Measurements from ENCODE around the gene EEF2.

Gene EEF2

DNA sequence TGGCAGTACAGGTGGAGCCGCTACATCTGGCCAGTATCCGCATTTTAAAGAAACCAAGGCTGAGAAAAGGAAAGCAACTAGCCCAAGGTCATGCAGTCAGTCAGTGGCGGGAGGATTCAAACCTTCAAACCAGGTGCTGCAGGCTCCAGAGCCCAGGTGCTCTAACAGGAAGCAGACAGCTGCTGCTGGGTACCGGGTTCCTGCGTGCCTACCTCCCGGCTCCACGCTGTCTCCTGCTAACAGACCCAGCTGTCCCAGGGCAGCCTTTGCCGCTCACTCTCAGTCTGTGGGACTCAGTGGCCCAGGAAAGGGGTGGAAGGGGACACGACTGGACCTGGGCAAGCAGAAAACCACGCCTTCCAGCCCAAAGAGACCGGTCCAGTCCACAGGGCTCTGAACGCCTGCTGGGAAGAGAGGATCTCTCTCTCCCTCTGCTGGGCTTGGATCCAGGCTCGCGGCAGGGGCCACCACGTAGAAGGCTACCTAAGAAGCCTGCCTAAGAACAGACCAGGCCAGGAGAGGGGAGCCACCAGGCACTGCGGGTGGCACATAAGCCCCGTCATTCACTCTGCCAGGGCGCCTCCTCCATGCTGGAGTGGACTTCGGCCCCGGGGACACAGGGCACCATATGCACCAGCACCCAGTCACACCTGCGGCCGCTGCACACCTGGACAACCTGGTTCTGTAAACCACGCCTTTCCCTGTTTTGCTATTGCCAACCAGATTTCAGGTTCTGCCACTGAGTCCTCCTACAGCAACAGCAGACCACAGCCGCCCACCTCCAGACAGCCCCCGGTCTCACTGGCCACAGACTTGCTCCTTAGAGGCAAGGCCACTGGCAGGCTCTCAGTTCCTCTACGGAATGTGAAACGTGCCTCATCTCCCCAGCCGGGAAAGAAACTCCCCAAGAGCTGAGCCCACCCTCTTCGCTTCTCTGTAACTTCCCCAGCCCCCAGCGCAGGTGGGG is 18.9 kb downstream of the EEF2 start:
- TF ChIP-seq, protein P1, sequence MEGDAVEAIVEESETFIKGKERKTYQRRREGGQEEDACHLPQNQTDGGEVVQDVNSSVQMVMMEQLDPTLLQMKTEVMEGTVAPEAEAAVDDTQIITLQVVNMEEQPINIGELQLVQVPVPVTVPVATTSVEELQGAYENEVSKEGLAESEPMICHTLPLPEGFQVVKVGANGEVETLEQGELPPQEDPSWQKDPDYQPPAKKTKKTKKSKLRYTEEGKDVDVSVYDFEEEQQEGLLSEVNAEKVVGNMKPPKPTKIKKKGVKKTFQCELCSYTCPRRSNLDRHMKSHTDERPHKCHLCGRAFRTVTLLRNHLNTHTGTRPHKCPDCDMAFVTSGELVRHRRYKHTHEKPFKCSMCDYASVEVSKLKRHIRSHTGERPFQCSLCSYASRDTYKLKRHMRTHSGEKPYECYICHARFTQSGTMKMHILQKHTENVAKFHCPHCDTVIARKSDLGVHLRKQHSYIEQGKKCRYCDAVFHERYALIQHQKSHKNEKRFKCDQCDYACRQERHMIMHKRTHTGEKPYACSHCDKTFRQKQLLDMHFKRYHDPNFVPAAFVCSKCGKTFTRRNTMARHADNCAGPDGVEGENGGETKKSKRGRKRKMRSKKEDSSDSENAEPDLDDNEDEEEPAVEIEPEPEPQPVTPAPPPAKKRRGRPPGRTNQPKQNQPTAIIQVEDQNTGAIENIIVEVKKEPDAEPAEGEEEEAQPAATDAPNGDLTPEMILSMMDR (IDR thresholded peaks at IDR 0.05; ENCODE audit: poor library complexity, severe bottlenecking), result no peak
- Histone ChIP-seq H3K9me3 (ENCODE audit: severe bottlenecking) (no peaks in the 10 kb centered on the region), H3K36me3 (ENCODE audit: low read depth) (peaks cover 72% of the 10 kb centered on the region), H3K27ac (ENCODE audit: poor library complexity, severe bottlenecking) (no peak overlapping the region), H3K27me3 (ENCODE audit: insufficient read depth, poor library complexity, severe bottlenecking) (no peaks in the 10 kb centered on the region), H3K4me3 (ENCODE audit: severe bottlenecking) (no peak overlapping the region), H3K4me1 (ENCODE audit: insufficient read depth, poor library complexity, severe bottlenecking) (peaks cover 12% of the 10 kb centered on the region)
- no peak for DNase-seq (ENCODE audit: low spot score)
- no peak for ATAC-seq (ENCODE audit: low read depth)

DNA sequence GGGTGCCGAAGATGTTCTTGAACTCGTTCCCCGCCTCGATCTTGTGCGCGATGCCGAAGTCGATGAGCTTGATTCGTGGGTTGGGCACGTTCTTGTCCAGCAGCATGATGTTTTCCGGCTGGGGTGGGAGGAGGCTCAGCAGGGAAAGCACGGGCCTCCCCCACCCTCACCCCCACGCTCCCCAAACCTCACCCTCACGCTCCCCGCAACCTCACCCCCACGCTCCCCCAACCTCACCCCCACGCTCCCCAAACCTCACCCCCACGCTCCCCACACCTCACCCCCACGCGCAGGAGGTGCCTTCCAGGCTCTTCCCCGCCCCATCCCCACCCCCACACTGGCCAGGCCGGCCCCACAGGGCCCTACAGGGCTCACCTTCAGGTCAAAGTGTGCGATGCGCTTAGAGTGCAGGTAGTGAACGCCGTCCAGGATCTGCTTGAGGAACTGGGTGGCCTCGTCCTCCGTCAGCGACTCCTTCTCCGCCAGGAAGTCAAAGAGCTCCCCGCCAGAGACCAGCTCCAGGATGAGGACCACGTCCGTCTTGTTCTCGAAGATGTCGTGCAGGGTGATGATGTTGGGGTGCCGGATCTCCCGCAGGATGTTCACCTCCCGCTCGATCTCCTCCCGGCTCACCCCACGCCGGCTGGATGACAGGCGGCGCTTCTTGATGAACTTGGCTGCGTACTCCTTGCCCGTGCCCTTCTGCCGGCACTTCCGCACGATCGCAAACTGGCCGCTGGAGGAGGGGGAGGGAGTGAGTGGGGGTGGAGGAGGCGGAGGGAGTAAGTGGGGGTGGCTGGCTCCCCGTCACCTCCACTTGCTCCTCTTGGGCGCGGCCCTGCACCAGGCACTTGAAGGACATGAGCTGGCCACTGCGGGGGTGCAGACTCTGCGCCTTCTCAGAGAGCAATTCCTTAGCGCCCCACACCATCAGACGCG is 20.7 kb downstream of the EEF2 start:
- Histone ChIP-seq H3K4me1 (ENCODE audit: insufficient read depth, poor library complexity, severe bottlenecking) (peaks cover 12% of the 10 kb centered on the region), H3K4me3 (ENCODE audit: severe bottlenecking) (no peak overlapping the region), H3K27ac (ENCODE audit: poor library complexity, severe bottlenecking) (no peak overlapping the region), H3K36me3 (ENCODE audit: low read depth) (peaks cover 85% of the 10 kb centered on the region), H3K9me3 (ENCODE audit: severe bottlenecking) (no peaks in the 10 kb centered on the region), H3K27me3 (ENCODE audit: insufficient read depth, poor library complexity, severe bottlenecking) (no peaks in the 10 kb centered on the region)
- TF ChIP-seq, protein P1 (IDR thresholded peaks at IDR 0.05; ENCODE audit: poor library complexity, severe bottlenecking), result no peak
- DNase-seq (ENCODE audit: low spot score) (no peak), ATAC-seq (ENCODE audit: low read depth) (no peak)

DNA sequence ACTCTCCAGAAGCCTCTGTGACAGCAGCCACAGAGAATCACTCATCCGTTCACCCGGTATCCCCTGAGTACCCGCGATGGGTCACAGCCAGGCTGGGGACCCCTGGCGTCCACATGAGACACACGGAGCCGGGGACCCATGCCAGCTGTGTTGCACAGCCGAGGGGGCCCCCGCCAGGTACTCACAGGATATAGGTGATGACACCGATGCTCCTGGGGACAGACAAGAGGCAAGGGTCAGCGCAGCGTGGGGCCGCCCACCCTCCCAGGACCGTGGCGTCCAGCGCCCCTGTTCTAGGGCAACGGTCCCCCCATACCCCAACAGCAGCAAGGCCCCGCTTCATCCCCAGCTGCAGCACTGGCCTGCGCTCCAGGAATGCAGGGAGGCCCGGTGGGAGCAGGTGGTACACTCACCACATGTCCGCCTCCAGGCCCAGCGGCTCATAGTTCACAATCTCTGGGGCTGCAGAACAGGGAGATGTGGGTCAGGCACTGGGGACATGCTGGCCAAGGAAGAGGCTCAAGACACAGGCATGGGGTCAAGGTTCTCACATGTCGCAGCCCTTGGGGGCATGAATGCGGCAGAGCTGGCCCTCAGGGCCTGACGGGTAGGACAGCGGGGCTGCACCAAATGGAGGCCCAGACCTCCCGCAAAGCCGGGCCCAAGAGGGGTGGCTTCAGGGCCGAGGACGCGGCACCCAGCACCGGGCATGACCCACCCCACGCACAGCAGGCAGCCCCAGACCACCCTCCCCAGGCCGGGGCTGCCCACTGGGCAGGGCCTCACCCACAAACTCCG is 21.6 kb downstream of the EEF2 start:
- Histone ChIP-seq H3K4me1 (ENCODE audit: insufficient read depth, poor library complexity, severe bottlenecking) (peaks cover 4% of the 10 kb centered on the region), H3K36me3 (ENCODE audit: low read depth) (peaks cover 82% of the 10 kb centered on the region), H3K27ac (ENCODE audit: poor library complexity, severe bottlenecking) (no peak overlapping the region), H3K9me3 (ENCODE audit: severe bottlenecking) (no peaks in the 10 kb centered on the region), H3K27me3 (ENCODE audit: insufficient read depth, poor library complexity, severe bottlenecking) (no peaks in the 10 kb centered on the region), H3K4me3 (ENCODE audit: severe bottlenecking) (no peak overlapping the region)
- DNase-seq (ENCODE audit: low spot score) (no peak), ATAC-seq (ENCODE audit: low read depth) (no peak)
- TF ChIP-seq, protein P1 (IDR thresholded peaks at IDR 0.05; ENCODE audit: poor library complexity, severe bottlenecking), result no peak

DNA sequence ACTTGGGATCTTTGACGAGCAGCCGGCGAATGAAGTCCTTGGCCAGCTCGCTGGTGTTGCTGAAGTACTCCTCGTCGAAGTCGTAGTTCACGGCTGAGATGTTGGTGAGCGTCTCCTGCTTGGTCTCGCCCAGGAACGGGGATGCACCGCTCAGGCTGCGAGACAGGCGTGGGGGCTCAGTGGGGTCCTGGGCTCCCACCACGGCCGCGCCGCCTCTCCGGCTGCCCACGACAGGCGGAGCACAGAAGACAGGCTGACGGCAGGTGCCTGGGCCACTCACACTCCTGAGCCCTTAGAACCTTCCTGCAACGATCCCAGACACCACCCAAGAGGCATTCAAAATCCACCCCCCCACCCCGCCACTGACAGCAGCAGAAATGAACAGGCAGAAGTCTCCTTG is 24.3 kb downstream of the EEF2 start:
- no peak for ATAC-seq (ENCODE audit: low read depth)
- DNase-seq (ENCODE audit: low spot score), result no peak
- no peak overlapping the region for H3K27ac ChIP-seq (ENCODE audit: poor library complexity, severe bottlenecking)
- H3K36me3 ChIP-seq (ENCODE audit: low read depth), result peaks cover 68% of the 10 kb centered on the region
- H3K27me3 ChIP-seq (ENCODE audit: insufficient read depth, poor library complexity, severe bottlenecking), result no peaks in the 10 kb centered on the region
- H3K9me3 ChIP-seq (ENCODE audit: severe bottlenecking), result no peaks in the 10 kb centered on the region
- TF ChIP-seq, protein P1 (IDR thresholded peaks at IDR 0.05; ENCODE audit: poor library complexity, severe bottlenecking), result no peak
- no peaks in the 10 kb centered on the region for H3K4me1 ChIP-seq (ENCODE audit: insufficient read depth, poor library complexity, severe bottlenecking)
- no peak overlapping the region for H3K4me3 ChIP-seq (ENCODE audit: severe bottlenecking)

Data from RWPE2 (cell line).